HEK293 (cell line): ENCODE measurements around the gene ERMP1.

ENCODE experiments used
- EGR2 ChIP-seq: fragments of 450-650 bp; formaldehyde crosslinking; IDR thresholded peaks from 2 replicates; pipeline ENCODE4 v1.5.1; 2016; ENCODE audit warnings: low read depth, missing biosample characterization, missing genetic modification characterization
- GLIS2 ChIP-seq: fragments of 450-650 bp; formaldehyde crosslinking; IDR thresholded peaks from 2 replicates; pipeline ENCODE4 v1.5.1; 2016; ENCODE audit warnings: missing biosample characterization, missing genetic modification characterization
- SP7 ChIP-seq: fragments of 450-650 bp; formaldehyde crosslinking; IDR thresholded peaks from 2 replicates; pipeline ENCODE4 v1.5.1; 2016; ENCODE audit warnings: missing biosample characterization, missing genetic modification characterization
- TCF7L2 ChIP-seq: IDR thresholded peaks from 2 replicates; pipeline ENCODE4 v1.6.1; 2011; ENCODE audit warnings: low read depth, mild to moderate bottlenecking, inconsistent platforms, low read length, moderate library complexity, borderline replicate concordance
- ZNF10 ChIP-seq: fragments of 450-650 bp; formaldehyde crosslinking; IDR thresholded peaks from 2 replicates; pipeline ENCODE4 v1.5.1; 2017; ENCODE audit warnings: missing biosample characterization, missing genetic modification characterization
- ZNF138 ChIP-seq: fragments of 450-650 bp; formaldehyde crosslinking; IDR thresholded peaks from 2 replicates; pipeline ENCODE4 v1.5.1; 2016; ENCODE audit warnings: missing biosample characterization, missing genetic modification characterization, borderline replicate concordance
- ZNF146 ChIP-seq: fragments of 450-650 bp; formaldehyde crosslinking; IDR thresholded peaks from 2 replicates; pipeline ENCODE4 v1.5.1; 2016; ENCODE audit warnings: missing biosample characterization, missing genetic modification characterization
- ZNF239 ChIP-seq: fragments of 450-650 bp; formaldehyde crosslinking; IDR thresholded peaks from 2 replicates; pipeline ENCODE4 v1.5.1; 2016; ENCODE audit warnings: missing biosample characterization, missing genetic modification characterization
- ZNF335 ChIP-seq: fragments of 450-650 bp; formaldehyde crosslinking; conservative IDR thresholded peaks from 2 replicates; pipeline ENCODE4 v1.5.1; 2016; ENCODE audit warnings: missing biosample characterization, missing genetic modification characterization
- ZNF366 ChIP-seq: fragments of 450-650 bp; formaldehyde crosslinking; conservative IDR thresholded peaks from 2 replicates; pipeline ENCODE4 v1.5.1; 2016; ENCODE audit warnings: missing biosample characterization, missing genetic modification characterization
- ZNF394 ChIP-seq: fragments of 450-650 bp; formaldehyde crosslinking; IDR thresholded peaks from 2 replicates; pipeline ENCODE4 v1.5.1; 2016; ENCODE audit warnings: missing biosample characterization, missing genetic modification characterization, mild to moderate bottlenecking, moderate library complexity, borderline replicate concordance
- ZNF423 ChIP-seq: fragments of 450-650 bp; formaldehyde crosslinking; IDR thresholded peaks from 2 replicates; pipeline ENCODE4 v1.5.1; 2016; ENCODE audit warnings: missing biosample characterization, missing genetic modification characterization
- ZNF426 ChIP-seq: fragments of 450-650 bp; formaldehyde crosslinking; IDR thresholded peaks from 2 replicates; pipeline ENCODE4 v1.5.1; 2017; ENCODE audit warnings: missing biosample characterization, missing genetic modification characterization, mild to moderate bottlenecking, inconsistent platforms, moderate library complexity
- ZNF473 ChIP-seq: fragments of 450-650 bp; formaldehyde crosslinking; IDR thresholded peaks from 2 replicates; pipeline ENCODE4 v1.5.1; 2017; ENCODE audit warnings: missing biosample characterization, missing genetic modification characterization
- ZNF561 ChIP-seq: fragments of 450-650 bp; IDR thresholded peaks from 2 replicates; pipeline ENCODE4 v1.5.1; 2018; ENCODE audit warnings: missing biosample characterization, missing genetic modification characterization, borderline replicate concordance
- ZNF623 ChIP-seq: fragments of 450-650 bp; formaldehyde crosslinking; IDR thresholded peaks from 2 replicates; pipeline ENCODE4 v1.5.1; 2016; ENCODE audit warnings: missing biosample characterization, missing genetic modification characterization
- ZNF660 ChIP-seq: fragments of 450-650 bp; IDR thresholded peaks from 2 replicates; pipeline ENCODE4 v1.5.1; 2018; ENCODE audit warnings: missing biosample characterization, mild to moderate bottlenecking, missing genetic modification characterization
- ZNF785 ChIP-seq: fragments of 450-650 bp; formaldehyde crosslinking; IDR thresholded peaks from 2 replicates; pipeline ENCODE4 v1.5.1; 2016; ENCODE audit warnings: missing biosample characterization, missing genetic modification characterization
- ZNF843 ChIP-seq: fragments of 450-650 bp; formaldehyde crosslinking; IDR thresholded peaks from 2 replicates; pipeline ENCODE4 v1.5.1; 2016; ENCODE audit warnings: missing biosample characterization, missing genetic modification characterization
- ZSCAN23 ChIP-seq: fragments of 450-650 bp; formaldehyde crosslinking; IDR thresholded peaks from 2 replicates; pipeline ENCODE4 v1.5.1; 2016; ENCODE audit warnings: missing biosample characterization, missing genetic modification characterization
- TF ChIP-seq, protein P1 (sequence below): fragments of 450-650 bp; formaldehyde crosslinking; IDR thresholded peaks from 2 replicates; pipeline ENCODE4 v1.5.1; 2016; ENCODE audit warnings: missing biosample characterization, missing genetic modification characterization, borderline replicate concordance
- TF ChIP-seq, protein P2 (sequence below): fragments of 450-650 bp; formaldehyde crosslinking; IDR thresholded peaks from 2 replicates; pipeline ENCODE4 v1.5.1; 2016; ENCODE audit warnings: missing biosample characterization, missing genetic modification characterization
- TF ChIP-seq, protein P3 (sequence below): fragments of 450-650 bp; IDR thresholded peaks from 2 replicates; pipeline ENCODE4 v1.5.1; 2018; ENCODE audit warnings: missing biosample characterization, mild to moderate bottlenecking, missing genetic modification characterization
- TF ChIP-seq, protein P4 (sequence below): sonication (generic); formaldehyde crosslinking; IDR thresholded peaks from 2 replicates; pipeline ENCODE4 v1.8.1; 2022; ENCODE audit warnings: mild to moderate bottlenecking, moderate library complexity, missing genetic modification reagents
- TF ChIP-seq, protein P5 (sequence below): fragments of 450-650 bp; formaldehyde crosslinking; IDR thresholded peaks from 2 replicates; pipeline ENCODE4 v1.5.1; 2016; ENCODE audit warnings: missing biosample characterization, missing genetic modification characterization

ERMP1 gene

DNA sequence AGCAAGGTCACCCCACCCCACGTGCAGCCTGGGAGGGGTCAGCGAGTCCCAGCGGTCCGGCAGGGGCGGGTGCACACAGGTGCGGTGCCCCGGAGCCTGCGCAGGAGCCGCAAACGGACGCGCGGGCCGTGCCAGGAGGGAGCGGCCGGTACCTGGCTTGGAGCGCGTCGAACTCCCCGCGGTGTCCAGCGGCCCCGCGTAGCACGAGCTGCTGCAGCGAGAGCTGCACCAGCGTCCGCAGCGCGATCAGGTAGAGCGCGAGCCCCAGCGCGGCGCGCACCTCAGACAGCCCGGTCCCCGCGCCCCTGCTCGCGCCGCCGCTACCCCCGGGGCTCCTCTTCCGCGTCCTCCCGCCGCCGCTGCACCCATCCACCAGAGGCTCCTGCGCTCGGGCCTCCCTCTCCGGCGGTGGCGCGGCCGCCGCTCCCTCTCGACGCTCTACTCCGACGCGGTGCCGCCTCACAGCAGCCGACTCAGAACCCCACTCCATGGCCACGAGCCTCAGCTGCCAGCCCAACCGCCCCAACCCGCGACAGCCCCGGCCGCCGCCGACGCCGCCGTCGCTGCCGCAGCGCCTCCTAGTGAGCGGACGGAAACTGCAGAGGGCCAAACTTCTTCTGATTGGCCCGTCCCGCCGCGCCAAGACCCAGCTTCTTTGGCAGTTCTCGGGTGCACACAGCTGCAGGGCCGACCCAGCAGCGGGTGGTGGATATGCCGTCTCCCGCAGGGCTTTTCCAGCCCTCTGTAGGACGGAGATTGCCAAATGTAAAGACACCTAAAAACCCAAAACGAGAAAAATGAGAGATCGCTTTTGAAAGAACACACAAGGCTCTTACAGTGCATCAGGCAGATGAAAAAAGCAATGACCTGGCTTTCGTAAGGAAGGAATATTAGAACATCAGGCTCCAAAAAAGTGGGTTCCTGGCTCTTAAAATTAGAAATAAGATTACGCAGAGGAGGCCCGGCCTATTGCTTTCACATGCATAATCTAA, at the start of gene ERMP1 (continued):
- TF ChIP-seq, protein P1, sequence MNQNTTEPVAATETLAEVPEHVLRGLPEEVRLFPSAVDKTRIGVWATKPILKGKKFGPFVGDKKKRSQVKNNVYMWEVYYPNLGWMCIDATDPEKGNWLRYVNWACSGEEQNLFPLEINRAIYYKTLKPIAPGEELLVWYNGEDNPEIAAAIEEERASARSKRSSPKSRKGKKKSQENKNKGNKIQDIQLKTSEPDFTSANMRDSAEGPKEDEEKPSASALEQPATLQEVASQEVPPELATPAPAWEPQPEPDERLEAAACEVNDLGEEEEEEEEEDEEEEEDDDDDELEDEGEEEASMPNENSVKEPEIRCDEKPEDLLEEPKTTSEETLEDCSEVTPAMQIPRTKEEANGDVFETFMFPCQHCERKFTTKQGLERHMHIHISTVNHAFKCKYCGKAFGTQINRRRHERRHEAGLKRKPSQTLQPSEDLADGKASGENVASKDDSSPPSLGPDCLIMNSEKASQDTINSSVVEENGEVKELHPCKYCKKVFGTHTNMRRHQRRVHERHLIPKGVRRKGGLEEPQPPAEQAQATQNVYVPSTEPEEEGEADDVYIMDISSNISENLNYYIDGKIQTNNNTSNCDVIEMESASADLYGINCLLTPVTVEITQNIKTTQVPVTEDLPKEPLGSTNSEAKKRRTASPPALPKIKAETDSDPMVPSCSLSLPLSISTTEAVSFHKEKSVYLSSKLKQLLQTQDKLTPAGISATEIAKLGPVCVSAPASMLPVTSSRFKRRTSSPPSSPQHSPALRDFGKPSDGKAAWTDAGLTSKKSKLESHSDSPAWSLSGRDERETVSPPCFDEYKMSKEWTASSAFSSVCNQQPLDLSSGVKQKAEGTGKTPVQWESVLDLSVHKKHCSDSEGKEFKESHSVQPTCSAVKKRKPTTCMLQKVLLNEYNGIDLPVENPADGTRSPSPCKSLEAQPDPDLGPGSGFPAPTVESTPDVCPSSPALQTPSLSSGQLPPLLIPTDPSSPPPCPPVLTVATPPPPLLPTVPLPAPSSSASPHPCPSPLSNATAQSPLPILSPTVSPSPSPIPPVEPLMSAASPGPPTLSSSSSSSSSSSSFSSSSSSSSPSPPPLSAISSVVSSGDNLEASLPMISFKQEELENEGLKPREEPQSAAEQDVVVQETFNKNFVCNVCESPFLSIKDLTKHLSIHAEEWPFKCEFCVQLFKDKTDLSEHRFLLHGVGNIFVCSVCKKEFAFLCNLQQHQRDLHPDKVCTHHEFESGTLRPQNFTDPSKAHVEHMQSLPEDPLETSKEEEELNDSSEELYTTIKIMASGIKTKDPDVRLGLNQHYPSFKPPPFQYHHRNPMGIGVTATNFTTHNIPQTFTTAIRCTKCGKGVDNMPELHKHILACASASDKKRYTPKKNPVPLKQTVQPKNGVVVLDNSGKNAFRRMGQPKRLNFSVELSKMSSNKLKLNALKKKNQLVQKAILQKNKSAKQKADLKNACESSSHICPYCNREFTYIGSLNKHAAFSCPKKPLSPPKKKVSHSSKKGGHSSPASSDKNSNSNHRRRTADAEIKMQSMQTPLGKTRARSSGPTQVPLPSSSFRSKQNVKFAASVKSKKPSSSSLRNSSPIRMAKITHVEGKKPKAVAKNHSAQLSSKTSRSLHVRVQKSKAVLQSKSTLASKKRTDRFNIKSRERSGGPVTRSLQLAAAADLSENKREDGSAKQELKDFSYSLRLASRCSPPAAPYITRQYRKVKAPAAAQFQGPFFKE (tag by site-specific recombination) = no peak
- no peak for TF ChIP-seq ZNF623 (tag by site-specific recombination)
- peak; percentile 17; the same call in 1 of the 2 replicates for TF ChIP-seq ZNF843 (tag by site-specific recombination)
- peak; percentile 32; the same call in 1 of the 2 replicates for TF ChIP-seq GLIS2 (tag by site-specific recombination)
- no peak for TF ChIP-seq ZNF146 (tag by site-specific recombination)
- TF ChIP-seq ZNF473 = no peak
- TF ChIP-seq ZNF394 = peak; percentile 31; the same call in 1 of the 2 replicates
- TF ChIP-seq ZNF426 (tag by site-specific recombination) = no peak
- no peak for TF ChIP-seq ZNF785 (tag by site-specific recombination)
- peak; percentile 69 for TF ChIP-seq ZNF335 (tag by site-specific recombination)
- TF ChIP-seq EGR2 (tag by site-specific recombination) = no peak
- no peak; the same call in 1 of the 2 replicates for TF ChIP-seq ZNF561 (tag by site-specific recombination)
- TF ChIP-seq SP7 (tag by site-specific recombination) = peak; percentile 28; the same call in 1 of the 2 replicates
- 0 out of 2 replicates have a peak, but pooled peaks have one; percentile 21 for TF ChIP-seq ZNF423
- TF ChIP-seq, protein P2, sequence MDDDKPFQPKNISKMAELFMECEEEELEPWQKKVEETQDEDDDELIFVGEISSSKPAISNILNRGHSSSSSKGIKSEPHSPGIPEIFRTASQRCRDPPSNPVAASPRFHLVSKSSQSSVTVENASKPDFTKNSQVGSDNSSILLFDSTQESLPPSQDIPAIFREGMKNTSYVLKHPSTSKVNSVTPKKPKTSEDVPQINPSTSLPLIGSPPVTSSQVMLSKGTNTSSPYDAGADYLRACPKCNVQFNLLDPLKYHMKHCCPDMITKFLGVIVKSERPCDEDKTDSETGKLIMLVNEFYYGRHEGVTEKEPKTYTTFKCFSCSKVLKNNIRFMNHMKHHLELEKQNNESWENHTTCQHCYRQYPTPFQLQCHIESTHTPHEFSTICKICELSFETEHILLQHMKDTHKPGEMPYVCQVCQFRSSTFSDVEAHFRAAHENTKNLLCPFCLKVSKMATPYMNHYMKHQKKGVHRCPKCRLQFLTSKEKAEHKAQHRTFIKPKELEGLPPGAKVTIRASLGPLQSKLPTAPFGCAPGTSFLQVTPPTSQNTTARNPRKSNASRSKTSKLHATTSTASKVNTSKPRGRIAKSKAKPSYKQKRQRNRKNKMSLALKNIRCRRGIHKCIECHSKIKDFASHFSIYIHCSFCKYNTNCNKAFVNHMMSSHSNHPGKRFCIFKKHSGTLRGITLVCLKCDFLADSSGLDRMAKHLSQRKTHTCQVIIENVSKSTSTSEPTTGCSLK (tag by site-specific recombination) = no peak
- TF ChIP-seq ZNF10 (tag by site-specific recombination) = no peak
- TF ChIP-seq ZNF366 = no peak
- no peak for TF ChIP-seq ZSCAN23 (tag by site-specific recombination)
- no peak for TF ChIP-seq TCF7L2
- peak; percentile 71; the same call in 1 of the 2 replicates for TF ChIP-seq ZNF660 (tag by site-specific recombination)
- TF ChIP-seq, protein P3, sequence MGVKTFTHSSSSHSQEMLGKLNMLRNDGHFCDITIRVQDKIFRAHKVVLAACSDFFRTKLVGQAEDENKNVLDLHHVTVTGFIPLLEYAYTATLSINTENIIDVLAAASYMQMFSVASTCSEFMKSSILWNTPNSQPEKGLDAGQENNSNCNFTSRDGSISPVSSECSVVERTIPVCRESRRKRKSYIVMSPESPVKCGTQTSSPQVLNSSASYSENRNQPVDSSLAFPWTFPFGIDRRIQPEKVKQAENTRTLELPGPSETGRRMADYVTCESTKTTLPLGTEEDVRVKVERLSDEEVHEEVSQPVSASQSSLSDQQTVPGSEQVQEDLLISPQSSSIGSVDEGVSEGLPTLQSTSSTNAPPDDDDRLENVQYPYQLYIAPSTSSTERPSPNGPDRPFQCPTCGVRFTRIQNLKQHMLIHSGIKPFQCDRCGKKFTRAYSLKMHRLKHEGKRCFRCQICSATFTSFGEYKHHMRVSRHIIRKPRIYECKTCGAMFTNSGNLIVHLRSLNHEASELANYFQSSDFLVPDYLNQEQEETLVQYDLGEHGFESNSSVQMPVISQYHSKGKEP = no peak
- TF ChIP-seq ZNF239 = no peak
- TF ChIP-seq ZNF138 (tag by site-specific recombination) = no peak
- TF ChIP-seq, protein P4, sequence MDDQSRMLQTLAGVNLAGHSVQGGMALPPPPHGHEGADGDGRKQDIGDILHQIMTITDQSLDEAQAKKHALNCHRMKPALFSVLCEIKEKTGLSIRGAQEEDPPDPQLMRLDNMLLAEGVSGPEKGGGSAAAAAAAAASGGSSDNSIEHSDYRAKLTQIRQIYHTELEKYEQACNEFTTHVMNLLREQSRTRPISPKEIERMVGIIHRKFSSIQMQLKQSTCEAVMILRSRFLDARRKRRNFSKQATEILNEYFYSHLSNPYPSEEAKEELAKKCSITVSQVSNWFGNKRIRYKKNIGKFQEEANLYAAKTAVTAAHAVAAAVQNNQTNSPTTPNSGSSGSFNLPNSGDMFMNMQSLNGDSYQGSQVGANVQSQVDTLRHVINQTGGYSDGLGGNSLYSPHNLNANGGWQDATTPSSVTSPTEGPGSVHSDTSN (CRISPR knock-in tag) = peak; percentile 80; the same call in 1 of the 2 replicates
- TF ChIP-seq, protein P5, sequence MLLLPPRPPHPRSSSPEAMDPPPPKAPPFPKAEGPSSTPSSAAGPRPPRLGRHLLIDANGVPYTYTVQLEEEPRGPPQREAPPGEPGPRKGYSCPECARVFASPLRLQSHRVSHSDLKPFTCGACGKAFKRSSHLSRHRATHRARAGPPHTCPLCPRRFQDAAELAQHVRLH (tag by site-specific recombination) = no peak
